OCI-LY7 (cell line): ENCODE measurements around the gene PRF1. TPM values are rescaled to one million over a fixed set of nuclear protein-coding genes. Genes with fewer than 3 reads are reported as not detected.

Source experiments
- BruUV-seq: library from RNA; stranded (reverse); fragments of 400-500 nt; replicated peaks from 2 replicates; lab custom pipeline; 2021; lab: Mats Ljungman, UMichigan
- CTCF ChIA-PET: fragments of 300-600 bp; sonication (Branson Sonifier 250); formaldehyde crosslinking; loops from one replicate; lab custom pipeline; 2022; ENCODE audit warnings: antibody characterized with exemption; ENCODE audit not compliant: unreplicated experiment; lab: Charles Lee
- POLR2A ChIA-PET: fragments of 300-600 bp; sonication (Branson Sonifier 250); formaldehyde crosslinking; loops from one replicate; lab custom pipeline; 2022; ENCODE audit warnings: antibody characterized with exemption; lab: Charles Lee
- DNase-seq: peaks from one replicate; pipeline ENCODE4 v3.0.0-alpha.2; 2015; ENCODE audit warnings: low spot score
- H2AFZ ChIP-seq: fragments of 200-600 bp; sonication (generic), shearing (Covaris generic); 2 replicates; pipeline ENCODE4 v1.6.1; 2014; ENCODE audit warnings: mild to moderate bottlenecking, antibody characterized with exemption, low read length, moderate library complexity
- H3K27ac ChIP-seq: fragments of 200-600 bp; sonication (generic); 2 replicates; pipeline ENCODE4 v1.5.1; 2014; ENCODE audit warnings: mixed run types, low read depth, mild to moderate bottlenecking, moderate library complexity, low read length, inconsistent platforms; ENCODE audit not compliant: poor library complexity, severe bottlenecking
- H3K36me3 ChIP-seq: fragments of 200-600 bp; sonication (generic); 2 replicates; pipeline ENCODE4 v1.6.1; 2014; ENCODE audit warnings: mild to moderate bottlenecking, antibody characterized with exemption, low read length, moderate library complexity, mixed read lengths; ENCODE audit not compliant: insufficient read depth
- H3K4me1 ChIP-seq: fragments of 200-600 bp; sonication (generic); 2 replicates; pipeline ENCODE4 v1.5.1; 2014; ENCODE audit warnings: mild to moderate bottlenecking, low read length; ENCODE audit not compliant: insufficient read depth, poor library complexity, severe bottlenecking
- H3K4me2 ChIP-seq: fragments of 200-600 bp; sonication (generic); 2 replicates; pipeline ENCODE4 v1.6.1; 2014; ENCODE audit warnings: mild to moderate bottlenecking, low read length
- H3K4me3 ChIP-seq: fragments of 200-600 bp; sonication (generic); 2 replicates; pipeline ENCODE4 v1.5.1; 2014; ENCODE audit warnings: mild to moderate bottlenecking, low read depth, low read length; ENCODE audit not compliant: poor library complexity, severe bottlenecking
- H3K79me2 ChIP-seq: fragments of 200-600 bp; sonication (generic); 2 replicates; pipeline ENCODE4 v1.6.1; 2016; ENCODE audit warnings: low read depth, mild to moderate bottlenecking, low read length, moderate library complexity, mixed read lengths; ENCODE audit not compliant: insufficient read depth
- H3K9me2 ChIP-seq: fragments of 200-600 bp; sonication (generic); 2 replicates; pipeline ENCODE4 v1.6.1; 2016; ENCODE audit warnings: mild to moderate bottlenecking, low read length, mixed read lengths; ENCODE audit not compliant: insufficient read depth
- H3K9me3 ChIP-seq: fragments of 200-600 bp; sonication (generic); 2 replicates; pipeline ENCODE4 v1.6.1; 2014; ENCODE audit warnings: mild to moderate bottlenecking, mixed run types, low read length, mixed read lengths
- H4K20me1 ChIP-seq: fragments of 200-600 bp; sonication (generic); 2 replicates; pipeline ENCODE4 v1.6.1; 2014; ENCODE audit warnings: mild to moderate bottlenecking, antibody characterized with exemption, low read length, moderate library complexity, mixed read lengths; ENCODE audit not compliant: insufficient read depth
- EZH2phosphoT487 ChIP-seq: fragments of 200-600 bp; sonication (generic); IDR thresholded peaks from 2 replicates; pipeline ENCODE4 v1.6.1; 2018; ENCODE audit warnings: low read depth, borderline replicate concordance, mild to moderate bottlenecking, mixed run types, antibody characterized with exemption, low read length, moderate library complexity, mixed read lengths
- intact Hi-C: fragments of 100-400 bp; cut with micrococcal nuclease; formaldehyde crosslinking; loops from one replicate; pipeline ENCODE4 v1.10.0; 2022; ENCODE audit not compliant: unreplicated experiment
- total RNA-seq, 2 experiments: library from RNA; depleted of rRNA in 1 of 2; stranded (reverse); fragments of >200 nt in 1 of 2; shearing (Covaris generic) in 1 of 2; gene quantifications; 2 replicates each; pipeline ENCODE4 v1.2.3, GENCODE V29; 2014 to 2022
- TF ChIP-seq, protein P1 (sequence below): fragments of 200-600 bp; sonication (generic); conservative IDR thresholded peaks from 2 replicates; pipeline ENCODE4 v1.5.1; 2014; ENCODE audit warnings: mild to moderate bottlenecking, antibody characterized with exemption, low read length, moderate library complexity, mixed read lengths

PRF1 gene
- total RNA-seq, 2 experiments from 2014 or later = 5.8 to 7.0 TPM

- Histone ChIP-seq H3K4me1 (no peaks in the 10 kb centered on the region), H3K9me3 (peaks cover 19% of the 10 kb centered on the region; the same call in 1 of the 2 replicates), H4K20me1 (no peaks in the 10 kb centered on the region), H3K9me2 (no peaks in the 10 kb centered on the region), H3K4me2 (no peak overlapping the region), H3K27ac (no peak overlapping the region), H3K4me3 (no peak overlapping the region), H3K36me3 (no peaks in the 10 kb centered on the region), H2AFZ (no peak overlapping the region), H3K79me2 (no peaks in the 10 kb centered on the region)
- intact Hi-C loops = loop anchor here (10.0 kb wide), 1 partner anchor 133 kb away; no protein-coding TSS in a partner anchor
- CTCF ChIA-PET = no interaction called here
- DNase-seq = no peak
- POLR2A ChIA-PET = no interaction called here
- no TSS peak for BruUV-seq
- no peak for TF ChIP-seq EZH2phosphoT487
- TF ChIP-seq, protein P1, sequence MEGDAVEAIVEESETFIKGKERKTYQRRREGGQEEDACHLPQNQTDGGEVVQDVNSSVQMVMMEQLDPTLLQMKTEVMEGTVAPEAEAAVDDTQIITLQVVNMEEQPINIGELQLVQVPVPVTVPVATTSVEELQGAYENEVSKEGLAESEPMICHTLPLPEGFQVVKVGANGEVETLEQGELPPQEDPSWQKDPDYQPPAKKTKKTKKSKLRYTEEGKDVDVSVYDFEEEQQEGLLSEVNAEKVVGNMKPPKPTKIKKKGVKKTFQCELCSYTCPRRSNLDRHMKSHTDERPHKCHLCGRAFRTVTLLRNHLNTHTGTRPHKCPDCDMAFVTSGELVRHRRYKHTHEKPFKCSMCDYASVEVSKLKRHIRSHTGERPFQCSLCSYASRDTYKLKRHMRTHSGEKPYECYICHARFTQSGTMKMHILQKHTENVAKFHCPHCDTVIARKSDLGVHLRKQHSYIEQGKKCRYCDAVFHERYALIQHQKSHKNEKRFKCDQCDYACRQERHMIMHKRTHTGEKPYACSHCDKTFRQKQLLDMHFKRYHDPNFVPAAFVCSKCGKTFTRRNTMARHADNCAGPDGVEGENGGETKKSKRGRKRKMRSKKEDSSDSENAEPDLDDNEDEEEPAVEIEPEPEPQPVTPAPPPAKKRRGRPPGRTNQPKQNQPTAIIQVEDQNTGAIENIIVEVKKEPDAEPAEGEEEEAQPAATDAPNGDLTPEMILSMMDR = no peak
Measured at GRCh38 chr10:70621503-70622078, 19.1 kb upstream of the PRF1 start.

- POLR2A ChIA-PET = no interaction called here
Measured at GRCh38 chr10:70620020-70620289, 17.4 kb upstream of the PRF1 start.

More at GRCh38 chr10:70620020-70620289, 17.4 kb upstream of the PRF1 start:
- intact Hi-C loops = loop anchor here (10.0 kb wide), 1 partner anchor 135 kb away; no protein-coding TSS in a partner anchor
- Histone ChIP-seq H4K20me1 (no peaks in the 10 kb centered on the region), H3K9me3 (peaks cover 19% of the 10 kb centered on the region; the same call in 1 of the 2 replicates), H2AFZ (no peak overlapping the region), H3K4me2 (no peak overlapping the region), H3K27ac (no peak overlapping the region), H3K9me2 (no peaks in the 10 kb centered on the region), H3K4me1 (no peaks in the 10 kb centered on the region), H3K79me2 (no peaks in the 10 kb centered on the region), H3K36me3 (no peaks in the 10 kb centered on the region), H3K4me3 (no peak overlapping the region)
- no TSS peak for BruUV-seq
- CTCF ChIA-PET = no interaction called here
- DNase-seq = no peak
- TF ChIP-seq EZH2phosphoT487 = no peak
- TF ChIP-seq, protein P1 = no peak
